ENCODE results near the gene FAM20B. TPM values are rescaled to one million over a fixed set of nuclear protein-coding genes. Genes with fewer than 3 reads are reported as not detected.
"Not testable (repeated sequence)": the region's sequence is repeated elsewhere in the genome, so short reads cannot be mapped to it uniquely, and the experiment has no call there.

The FAM20B gene
- total RNA-seq, 1 experiment from 2014 or later, result 35.4 TPM

GRCh38 chr1:179040175-179040551, 14.5 kb downstream of the FAM20B start:
- not testable (repeated sequence) for H3K56ac ChIP-seq (ENCODE audit: insufficient read length, low read depth, low read length); H3K27ac Mint-ChIP-seq; H3K9me3 ChIP-seq (ENCODE audit: control insufficient read depth, low read depth, low read length); H2BK15ac ChIP-seq (ENCODE audit: low read depth, low read length); H2BK20ac ChIP-seq (ENCODE audit: low read depth, low read length, poor library complexity, severe bottlenecking); H3K27me3 ChIP-seq (ENCODE audit: insufficient read depth, low read length); H2BK120ac ChIP-seq (ENCODE audit: low read depth, low read length, poor library complexity, severe bottlenecking); H4K91ac ChIP-seq (ENCODE audit: insufficient read length, low read depth, low read length); H4K20me1 ChIP-seq (ENCODE audit: control insufficient read depth, insufficient read depth, insufficient read length); H3K79me1 ChIP-seq (ENCODE audit: insufficient read depth, low read depth, low read length, poor library complexity, severe bottlenecking); H3K18ac ChIP-seq (ENCODE audit: insufficient read length, low read depth, low read length); H2BK5ac ChIP-seq (ENCODE audit: insufficient read length, low read length); H4K8ac ChIP-seq (replicated peaks; ENCODE audit: insufficient read length, low read depth, low read length); H4K5ac ChIP-seq (ENCODE audit: insufficient read length, low read depth, low read length); H3K14ac ChIP-seq (ENCODE audit: insufficient read depth, low read length); H3K23ac ChIP-seq (ENCODE audit: insufficient read length, low read depth, low read length); H3K9ac ChIP-seq (ENCODE audit: extremely low read depth, insufficient read length, low read length); H3T11ph ChIP-seq (ENCODE audit: low read length); H2AK5ac ChIP-seq (ENCODE audit: insufficient read length, low read length); H3K27me3 Mint-ChIP-seq (ENCODE audit: low read depth); H3K27ac ChIP-seq (ENCODE audit: insufficient read length, low read depth, low read length); H3K79me2 ChIP-seq (ENCODE audit: insufficient read depth, low read length); H3K4me3 Mint-ChIP-seq; H2AFZ ChIP-seq (ENCODE audit: low read length); H2BK12ac ChIP-seq (ENCODE audit: insufficient read length, low read depth, low read length); H3K4me1 ChIP-seq (ENCODE audit: insufficient read depth, low read length); H3K23me2 ChIP-seq (ENCODE audit: insufficient read length, low read depth, low read length, poor library complexity, severe bottlenecking); H3K4ac ChIP-seq (ENCODE audit: low read depth, low read length); DNase-seq; H3K4me2 ChIP-seq (ENCODE audit: insufficient read depth, insufficient read length, low read length)
- no CpG with 5 or more reads among the region's 27 CpGs for WGBS (ENCODE audit: extremely low coverage, insufficient read length, low lambda C conversion rate)
- Mint-ChIP-seq H3K4me1 (peaks cover 15% of the 10 kb centered on the region in 2 experiments), H3K9me3 (peaks cover 14 to 15% of the 10 kb centered on the region in 2 experiments; a peak in 4 of 5 replicates), H3K36me3 (ENCODE audit: insufficient read depth in 1 of 3, low read depth in 3 of 3) (peaks cover 10 to 17% (median 13%) of the 10 kb centered on the region in 3 experiments; a peak in 5 of 7 replicates)

All from H9 (cell line).